Karpas-422 (cell line): Measurements from ENCODE around the gene NKX2-1. TPM values are rescaled to one million over a fixed set of nuclear protein-coding genes. Genes with fewer than 3 reads are reported as not detected.
A peak's percentile ranks its signal among the peaks of the same experiment; 100 is the strongest.
"Not testable (repeated sequence)": the region's sequence is repeated elsewhere in the genome, so short reads cannot be mapped to it uniquely, and the experiment has no call there.

ENCODE experiments used
- DNase-seq: peaks from one replicate; pipeline ENCODE4 v3.0.0-alpha.2; 2015
- H2AFZ ChIP-seq: fragments of 200-600 bp; sonication (generic); 2 replicates; pipeline ENCODE4 v1.6.1; 2014; ENCODE audit warnings: antibody characterized with exemption, low read length, mixed read lengths
- H3K27ac ChIP-seq: fragments of 200-600 bp; sonication (generic); 2 replicates; pipeline ENCODE4 v1.5.1; 2014; ENCODE audit warnings: mild to moderate bottlenecking, low read length, moderate library complexity
- H3K27me3 ChIP-seq: fragments of 200-600 bp; sonication (generic); 2 replicates; pipeline ENCODE4 v1.6.1; 2014; ENCODE audit warnings: low read length, mixed read lengths
- H3K36me3 ChIP-seq: fragments of 200-600 bp; sonication (generic); 2 replicates; pipeline ENCODE4 v1.6.1; 2014; ENCODE audit warnings: low read length, mixed read lengths; ENCODE audit not compliant: insufficient read depth
- H3K4me1 ChIP-seq: fragments of 200-600 bp; sonication (generic); 2 replicates; pipeline ENCODE4 v1.6.1; 2014; ENCODE audit warnings: mild to moderate bottlenecking, low read length, mixed read lengths
- H3K4me2 ChIP-seq: fragments of 200-600 bp; sonication (generic); 2 replicates; pipeline ENCODE4 v1.6.1; 2014; ENCODE audit warnings: low read length, low read depth, mild to moderate bottlenecking; ENCODE audit not compliant: poor library complexity, severe bottlenecking
- H3K4me3 ChIP-seq: fragments of 200-600 bp; sonication (generic); 2 replicates; pipeline ENCODE4 v1.5.1; 2014; ENCODE audit warnings: mild to moderate bottlenecking, antibody characterized with exemption, low read length, mixed read lengths
- H3K79me2 ChIP-seq: fragments of 200-600 bp; sonication (generic); 2 replicates; pipeline ENCODE4 v1.6.1; 2014; ENCODE audit warnings: mild to moderate bottlenecking, low read length, mixed read lengths
- H3K9ac ChIP-seq: fragments of 200-600 bp; sonication (generic); 2 replicates; pipeline ENCODE4 v1.6.0; 2014; ENCODE audit warnings: low read length
- H3K9me2 ChIP-seq: fragments of 200-600 bp; sonication (generic), shearing (Covaris generic); replicated peaks from 2 replicates; pipeline ENCODE4 v1.6.0; 2014; ENCODE audit warnings: mild to moderate bottlenecking, low read length, moderate library complexity; ENCODE audit not compliant: insufficient read depth
- H3K9me3 ChIP-seq: fragments of 300-700, 200-600 bp; sonication (generic); 2 replicates; pipeline ENCODE4 v1.6.1; 2014; ENCODE audit warnings: low read length, mixed read lengths
- H4K20me1 ChIP-seq: fragments of 200-600 bp; sonication (generic); 2 replicates; pipeline ENCODE4 v1.6.1; 2014; ENCODE audit warnings: mild to moderate bottlenecking, antibody characterized with exemption, low read length, low read depth; ENCODE audit not compliant: insufficient read depth
- total RNA-seq: library from RNA; depleted of rRNA; stranded (reverse); fragments of >200 nt; shearing (Covaris generic); gene quantifications from 2 replicates; pipeline ENCODE4 v1.2.3, GENCODE V29; 2014; ENCODE audit warnings: low replicate concordance; rRNA removed

Gene NKX2-1
- not detected in 2 replicates for total RNA-seq

DNA sequence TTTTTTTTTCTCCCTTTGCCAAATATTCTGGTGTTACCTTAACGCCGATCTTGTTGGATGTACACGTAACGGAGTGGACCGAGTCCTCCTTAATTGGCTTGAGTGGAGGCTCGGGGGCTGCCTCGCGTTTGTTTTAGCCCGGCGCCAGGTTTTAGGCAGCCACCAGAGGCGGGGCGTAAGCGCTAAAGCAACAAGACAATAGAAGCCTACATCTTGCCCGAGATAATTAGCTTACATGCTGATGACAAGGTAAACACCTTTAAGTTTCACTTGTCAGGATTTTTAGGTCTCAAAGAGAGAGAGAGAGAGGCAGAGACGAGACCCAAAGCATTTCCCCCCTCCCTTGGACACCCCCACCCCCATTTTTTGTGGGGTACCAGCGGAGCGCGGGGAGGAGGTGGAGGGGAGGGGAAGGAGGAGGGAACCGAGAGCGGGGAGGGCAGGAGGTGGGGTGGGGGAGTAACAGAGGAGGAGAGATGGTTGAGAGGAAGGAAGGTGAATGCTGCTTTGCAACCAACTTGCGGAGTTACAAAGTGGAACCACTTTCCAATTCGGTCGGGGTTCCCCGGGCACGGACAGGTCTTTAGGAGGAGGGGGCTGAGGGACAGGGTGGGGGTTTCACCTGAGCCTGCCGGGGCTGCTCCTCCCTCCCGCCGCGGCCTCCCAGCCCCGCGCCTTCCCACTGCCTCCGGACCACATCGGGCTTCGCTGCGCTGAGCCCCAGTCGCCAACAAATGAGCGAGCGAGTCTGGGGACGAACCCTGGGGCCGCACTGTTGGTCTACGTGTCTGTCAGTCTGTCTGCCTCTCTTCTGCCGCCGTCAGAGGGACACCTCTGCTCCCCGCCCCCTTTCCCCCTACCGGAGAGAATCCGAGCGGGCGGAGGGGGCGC lies at the start of gene NKX2-1:
TSS of gene NKX2-1 (minus strand) at position 802 of the 891 bp plus-strand sequence. CDS start at position 699, 103 bp downstream.
- H3K4me2 ChIP-seq = no peak within 1 kb of the TSS
- no peak within 1 kb of the TSS for H3K9ac ChIP-seq

DNA sequence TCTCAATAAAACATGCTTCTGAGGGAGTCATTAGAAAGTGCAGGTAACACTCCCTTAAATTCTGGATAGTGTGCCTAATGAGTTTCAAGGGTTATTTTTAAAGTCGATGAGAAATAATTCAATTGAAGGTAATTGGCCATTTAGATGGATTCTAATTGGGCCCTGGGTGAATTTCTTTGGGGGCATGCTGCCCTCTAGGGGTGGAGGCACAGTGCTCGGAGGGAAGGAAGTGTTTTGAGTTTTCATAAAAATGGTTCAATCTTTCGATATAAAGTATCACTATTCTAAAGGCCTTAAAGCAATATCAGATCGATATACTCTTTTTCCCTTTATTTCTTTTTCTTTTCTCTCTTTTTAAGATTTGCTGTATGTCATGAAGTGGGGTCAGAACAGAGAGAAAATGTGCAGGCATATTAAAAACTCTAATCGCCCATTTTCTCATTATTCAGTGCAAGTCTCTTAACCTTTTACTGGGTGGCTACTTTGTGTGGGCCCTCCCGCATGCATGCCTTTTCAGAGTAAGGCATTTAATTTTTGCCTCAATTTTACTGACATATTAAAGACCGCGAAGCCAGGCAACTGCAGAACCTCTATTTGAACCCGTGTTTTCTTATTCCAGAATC lies 36.9 kb upstream of the NKX2-1 start:
- Histone ChIP-seq H3K27me3 (no peaks in the 10 kb centered on the region), H3K27ac (no peak overlapping the region), H4K20me1 (no peaks in the 10 kb centered on the region), H3K9ac (no peak overlapping the region), H3K36me3 (no peaks in the 10 kb centered on the region), H3K9me3 (no peaks in the 10 kb centered on the region), H3K79me2 (no peaks in the 10 kb centered on the region), H2AFZ (peak overlapping the region; percentile 75), H3K4me2 (peak overlapping the region; percentile 29), H3K9me2 (no peaks in the 10 kb centered on the region), H3K4me1 (peaks cover 22% of the 10 kb centered on the region), H3K4me3 (no peak overlapping the region)
- DNase-seq = peak; percentile 88

More for the DNA sequence above, at the start of gene NKX2-1:
- H3K27me3 ChIP-seq = no peaks in the 10 kb centered on the region
- H3K36me3 ChIP-seq = no peaks in the 10 kb centered on the region
- H4K20me1 ChIP-seq = no peaks in the 10 kb centered on the region
- H3K4me1 ChIP-seq = no peaks in the 10 kb centered on the region
- H3K4me3 ChIP-seq = no peak within 1 kb of the TSS
- no peak within 1 kb of the TSS for H2AFZ ChIP-seq
- H3K9me2 ChIP-seq = no peaks in the 10 kb centered on the region
- H3K79me2 ChIP-seq = no peaks in the 10 kb centered on the region
- H3K27ac ChIP-seq = no peak within 1 kb of the TSS
- no peaks in the 10 kb centered on the region; the same call in 1 of the 2 replicates for H3K9me3 ChIP-seq
- no peak for DNase-seq

DNA sequence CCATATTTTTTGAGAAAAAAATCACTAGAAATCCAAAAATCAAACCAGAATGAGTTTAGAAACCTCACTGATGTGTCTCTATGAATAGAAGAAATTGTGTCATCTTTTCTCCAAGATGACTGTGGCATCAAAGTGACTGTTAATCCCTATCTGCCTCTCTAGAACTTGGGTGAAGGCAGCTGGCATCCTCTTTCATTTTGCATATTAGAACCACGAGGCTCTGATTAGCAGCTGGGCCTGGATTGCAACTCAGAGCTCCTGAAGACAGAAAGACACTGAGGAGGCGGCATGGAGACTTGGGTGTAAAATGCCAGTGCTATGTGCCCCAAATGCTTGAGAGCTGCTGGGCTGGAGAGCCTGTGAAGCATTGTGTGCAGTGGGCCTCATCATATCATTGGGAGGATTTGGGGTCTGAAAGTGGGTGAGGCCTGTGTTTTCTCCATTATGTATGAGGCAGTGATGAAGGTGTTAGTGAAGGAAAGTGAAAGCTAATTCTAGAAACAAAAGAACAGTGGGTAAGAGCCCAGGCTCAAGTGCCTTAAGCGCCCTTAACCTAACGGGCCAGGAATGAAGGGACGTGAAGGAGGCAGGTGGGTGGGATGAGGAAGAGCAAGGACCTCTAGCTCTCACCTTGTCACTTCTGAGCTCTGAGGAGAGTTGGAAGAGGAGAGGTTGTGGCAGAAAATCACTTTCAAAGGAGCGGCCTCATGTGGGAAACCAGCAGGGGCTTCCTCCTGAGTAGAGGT lies 36.1 kb upstream of the NKX2-1 start:
- Histone ChIP-seq H3K79me2 (no peaks in the 10 kb centered on the region), H3K27me3 (no peaks in the 10 kb centered on the region), H3K9me3 (no peaks in the 10 kb centered on the region), H3K36me3 (no peaks in the 10 kb centered on the region), H3K4me3 (no peak overlapping the region), H3K4me1 (peaks cover 22% of the 10 kb centered on the region), H3K9ac (peak overlapping the region; percentile 13), H3K27ac (0 out of 2 replicates have a peak overlapping the region, but pooled peaks have one; percentile 1), H4K20me1 (no peaks in the 10 kb centered on the region), H3K9me2 (no peaks in the 10 kb centered on the region), H2AFZ (0 out of 2 replicates have a peak overlapping the region, but pooled peaks have one; percentile 9), H3K4me2 (peak overlapping the region; percentile 27)
- peak; percentile 74 for DNase-seq

DNA sequence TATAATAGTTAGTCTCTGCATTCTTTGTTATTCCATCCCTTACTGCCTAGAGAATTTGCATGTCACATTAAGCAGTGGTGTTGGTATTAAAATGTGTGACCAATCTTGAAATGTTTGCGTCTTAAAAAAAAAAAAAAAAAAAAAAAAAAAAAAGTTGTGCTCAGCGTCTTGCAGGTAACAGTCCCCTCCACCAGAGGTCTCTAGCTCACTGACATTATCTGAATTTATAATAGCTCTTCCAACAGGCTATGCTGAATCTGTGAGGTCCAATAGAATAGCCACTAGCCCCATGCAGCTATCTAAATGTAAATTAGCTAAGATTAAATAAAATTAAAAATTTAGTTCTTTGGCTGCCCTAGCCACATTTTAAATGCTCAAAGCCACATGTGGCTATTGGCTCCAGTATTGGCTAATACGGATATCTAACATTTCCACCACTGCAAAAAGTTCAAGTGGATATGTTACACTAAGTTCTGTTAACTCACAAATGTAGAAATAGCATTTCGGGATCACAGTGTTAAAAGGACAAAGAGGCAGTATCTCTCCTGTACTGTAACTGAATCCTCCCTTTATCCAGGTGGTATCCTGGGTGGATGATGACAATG lies 33.7 kb upstream of the NKX2-1 start:
- Histone ChIP-seq H3K9me2 (no peaks in the 10 kb centered on the region), H3K4me1 (peaks cover 22% of the 10 kb centered on the region), H3K4me3 (no peak overlapping the region), H3K27ac (no peak overlapping the region), H4K20me1 (no peaks in the 10 kb centered on the region), H3K4me2 (no peak overlapping the region), H3K79me2 (no peaks in the 10 kb centered on the region), H3K9ac (no peak overlapping the region), H3K27me3 (no peaks in the 10 kb centered on the region), H3K36me3 (no peaks in the 10 kb centered on the region), H2AFZ (no peak overlapping the region), H3K9me3 (no peaks in the 10 kb centered on the region)
- peak; percentile 90 for DNase-seq

DNA sequence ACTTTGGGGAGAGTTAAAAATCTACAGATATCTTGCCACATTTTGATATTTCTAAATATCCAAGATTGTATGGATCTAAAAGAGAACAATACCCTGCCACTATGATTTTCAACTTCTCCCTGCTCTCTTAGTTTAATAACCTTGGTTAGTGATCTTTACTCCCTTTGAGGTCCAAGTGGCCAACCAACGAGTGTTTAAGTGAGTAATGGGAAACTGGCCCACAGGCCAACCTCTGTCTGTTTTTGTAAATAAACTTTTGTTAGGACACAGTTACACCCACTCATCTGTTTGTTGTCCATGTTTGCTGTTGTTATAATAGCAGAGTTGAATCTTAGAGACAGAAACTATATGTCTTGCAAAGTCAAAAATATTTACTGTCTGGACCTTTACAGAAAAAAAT lies 30.9 kb upstream of the NKX2-1 start:
- DNase-seq = no peak
- H3K9me3 ChIP-seq = no peaks in the 10 kb centered on the region
- no peak overlapping the region for H3K4me2 ChIP-seq
- no peaks in the 10 kb centered on the region for H4K20me1 ChIP-seq
- H3K4me3 ChIP-seq = no peak overlapping the region
- no peaks in the 10 kb centered on the region for H3K9me2 ChIP-seq
- no peak overlapping the region for H2AFZ ChIP-seq
- no peak overlapping the region for H3K27ac ChIP-seq
- H3K79me2 ChIP-seq = no peaks in the 10 kb centered on the region
- peaks cover 9% of the 10 kb centered on the region for H3K4me1 ChIP-seq
- H3K27me3 ChIP-seq = no peaks in the 10 kb centered on the region
- H3K36me3 ChIP-seq = no peaks in the 10 kb centered on the region
- no peak overlapping the region for H3K9ac ChIP-seq

DNA sequence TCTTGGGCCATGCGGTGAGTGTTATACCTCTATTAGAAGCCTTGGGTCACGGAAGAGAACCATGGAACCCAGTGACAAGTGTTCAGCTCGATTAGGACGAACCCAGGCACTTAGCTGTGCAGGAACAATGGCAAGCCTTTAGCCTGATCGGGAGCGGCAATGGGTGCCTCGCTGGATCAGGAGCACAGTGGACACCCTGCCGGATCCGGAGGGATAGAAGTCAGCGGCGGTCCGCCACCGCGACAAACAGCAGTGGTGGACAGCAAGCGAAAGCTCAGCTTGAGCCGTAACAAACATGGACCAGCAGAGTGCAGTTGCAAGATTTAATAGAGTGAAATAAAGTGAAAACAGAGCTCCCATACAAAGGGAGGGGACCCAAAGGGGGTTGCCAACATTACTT lies 24.2 kb upstream of the NKX2-1 start:
- not testable (repeated sequence) for H3K27ac ChIP-seq, H3K36me3 ChIP-seq, H3K27me3 ChIP-seq, H3K9me3 ChIP-seq, H4K20me1 ChIP-seq, DNase-seq, H3K4me1 ChIP-seq, H3K9me2 ChIP-seq, H3K4me3 ChIP-seq, H2AFZ ChIP-seq, H3K9ac ChIP-seq, H3K79me2 ChIP-seq, H3K4me2 ChIP-seq

DNA sequence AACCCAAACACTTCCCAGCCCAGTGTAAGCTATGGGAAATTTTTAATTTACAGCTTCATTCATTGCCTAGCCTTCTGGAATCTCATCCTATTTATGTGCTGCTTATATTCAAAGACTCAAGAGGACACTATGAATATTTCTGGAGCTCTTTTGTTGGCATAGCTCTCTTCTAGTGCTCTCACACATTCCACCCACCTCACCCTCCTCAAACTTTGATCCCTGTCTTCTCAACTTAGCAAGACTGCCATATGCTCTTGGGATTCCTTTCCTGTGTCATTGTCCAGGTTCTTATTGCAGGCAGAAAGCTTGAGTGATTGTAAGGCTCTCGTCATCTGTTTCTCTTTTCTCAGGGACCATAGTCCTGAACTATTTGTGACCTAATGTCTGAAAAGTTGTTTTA lies 18.0 kb upstream of the NKX2-1 start:
- no peaks in the 10 kb centered on the region for H3K79me2 ChIP-seq
- 0 out of 2 replicates have a peak, but pooled peaks cover 1% of the 10 kb centered on the region for H3K4me1 ChIP-seq
- DNase-seq = no peak
- no peak overlapping the region for H2AFZ ChIP-seq
- H3K9me3 ChIP-seq = no peaks in the 10 kb centered on the region
- no peaks in the 10 kb centered on the region for H3K27me3 ChIP-seq
- H3K27ac ChIP-seq = no peak overlapping the region
- no peaks in the 10 kb centered on the region for H3K9me2 ChIP-seq
- H4K20me1 ChIP-seq = no peaks in the 10 kb centered on the region
- no peaks in the 10 kb centered on the region for H3K36me3 ChIP-seq
- H3K4me2 ChIP-seq = no peak overlapping the region
- no peak overlapping the region for H3K9ac ChIP-seq
- no peak overlapping the region for H3K4me3 ChIP-seq
